ENCODE data around the gene CHPT1.

GRCh38 chr12:101714877-101715444 lies 17.5 kb downstream of the CHPT1 start:
- TF ChIP-seq FOXA1 (IDR thresholded peaks at IDR 0.05), result no peak
- no peak for TF ChIP-seq SUZ12 (IDR thresholded peaks at IDR 0.05)
- TF ChIP-seq SP1 (IDR thresholded peaks at IDR 0.05), result no peak
- no peak for TF ChIP-seq ELF4 (IDR thresholded peaks at IDR 0.05)
- TF ChIP-seq TARDBP (IDR thresholded peaks at IDR 0.05), result no peak
- no peak for TF ChIP-seq ARNT (IDR thresholded peaks at IDR 0.05)
- TF ChIP-seq CTBP1 (IDR thresholded peaks at IDR 0.05; ENCODE audit: borderline replicate concordance), result no peak
